ENCODE results near the gene PPP1R8.
"Not testable (repeated sequence)": the region's sequence is repeated elsewhere in the genome, so short reads cannot be mapped to it uniquely, and the experiment has no call there.

PPP1R8 gene

GRCh38 chr1:27830621-27831440 is at the start of gene PPP1R8:
Gene PPP1R8, plus strand, starts transcription at chr1:27830782. Its CDS starts 54 bp downstream, at chr1:27830836.
- peak; percentile 96 for DNase-seq

GRCh38 chr1:27782950-27783349 is 47.6 kb upstream of the PPP1R8 start:
- no peak for DNase-seq

- no peak for DNase-seq
These were observed 45.9 kb upstream of the PPP1R8 start for GRCh38 chr1:27784700-27785099.

GRCh38 chr1:27785781-27786455 is 44.7 kb upstream of the PPP1R8 start:
- DNase-seq: no peak

GRCh38 chr1:27787895-27788294 is 42.7 kb upstream of the PPP1R8 start:
- DNase-seq: no peak

- no peak for DNase-seq
These were observed 41.0 kb upstream of the PPP1R8 start for GRCh38 chr1:27789540-27790041.

GRCh38 chr1:27790270-27790669 is 40.3 kb upstream of the PPP1R8 start:
- DNase-seq: not testable (repeated sequence)

GRCh38 chr1:27795601-27796000 is 35.0 kb upstream of the PPP1R8 start:
- no peak for DNase-seq

GRCh38 chr1:27804791-27805190 is 25.8 kb upstream of the PPP1R8 start:
- no peak for DNase-seq

- DNase-seq: no peak
These were observed 23.8 kb upstream of the PPP1R8 start for GRCh38 chr1:27806758-27807157.

GRCh38 chr1:27807385-27807784 is 23.2 kb upstream of the PPP1R8 start:
- no peak for DNase-seq

- DNase-seq: not testable (repeated sequence)
These were observed 22.5 kb upstream of the PPP1R8 start for GRCh38 chr1:27808131-27808530.

- DNase-seq: no peak
These were observed 20.7 kb upstream of the PPP1R8 start for GRCh38 chr1:27809883-27810282.

GRCh38 chr1:27811741-27812500 is 18.7 kb upstream of the PPP1R8 start:
- no peak for DNase-seq

GRCh38 chr1:27816921-27817630 is 13.5 kb upstream of the PPP1R8 start:
- no peak for DNase-seq

- DNase-seq: no peak
These were observed 8.7 kb upstream of the PPP1R8 start for GRCh38 chr1:27821761-27822315.

- DNase-seq: no peak
These were observed 6.8 kb upstream of the PPP1R8 start for GRCh38 chr1:27823784-27824183.

- no peak for DNase-seq
These were observed 6.2 kb upstream of the PPP1R8 start for GRCh38 chr1:27824411-27824810.

- DNase-seq: not testable (repeated sequence)
These were observed 1.1 kb upstream of the PPP1R8 start for GRCh38 chr1:27829339-27829960.

GRCh38 chr1:27831568-27832410 is 1.2 kb downstream of the PPP1R8 start:
- DNase-seq: no peak

- DNase-seq: no peak
These were observed 2.2 kb downstream of the PPP1R8 start for GRCh38 chr1:27832762-27833161.
